Fibroblast of skin of right biceps (primary cell): Measurements from ENCODE around the gene N4BP2.
"Not testable (repeated sequence)": the region's sequence is repeated elsewhere in the genome, so short reads cannot be mapped to it uniquely, and the experiment has no call there.

ENCODE experiments used
- DNase-seq: peaks from one replicate; pipeline ENCODE4 v3.0.0-alpha.2; 2013

N4BP2 gene

GRCh38 chr4:40056716-40057585, at the start of gene N4BP2:
N4BP2 (plus strand) TSS chr4:40056850; CDS start chr4:40097341, 40,491 bp downstream.
- peak; percentile 84 for DNase-seq

DNA sequence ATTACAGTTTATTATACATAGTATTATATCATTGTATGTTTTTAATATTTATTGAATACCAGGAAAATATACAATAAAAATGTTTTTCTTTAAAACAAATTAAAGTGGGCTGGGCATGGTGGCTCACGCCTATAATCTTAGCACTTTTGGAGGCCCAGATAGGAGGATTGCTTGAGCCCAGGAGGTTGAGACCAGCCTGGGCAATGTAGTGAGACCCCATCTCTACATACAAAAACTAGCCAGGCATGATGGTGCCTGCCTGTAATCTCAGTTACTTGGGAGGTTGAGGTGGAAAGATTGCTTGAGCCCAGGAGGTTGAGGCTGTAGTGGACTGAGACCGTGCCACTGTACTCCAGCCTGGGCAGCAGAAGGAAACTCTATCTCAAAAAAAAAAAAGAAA, 40.6 kb upstream of the N4BP2 start:
- DNase-seq, result no peak

DNA sequence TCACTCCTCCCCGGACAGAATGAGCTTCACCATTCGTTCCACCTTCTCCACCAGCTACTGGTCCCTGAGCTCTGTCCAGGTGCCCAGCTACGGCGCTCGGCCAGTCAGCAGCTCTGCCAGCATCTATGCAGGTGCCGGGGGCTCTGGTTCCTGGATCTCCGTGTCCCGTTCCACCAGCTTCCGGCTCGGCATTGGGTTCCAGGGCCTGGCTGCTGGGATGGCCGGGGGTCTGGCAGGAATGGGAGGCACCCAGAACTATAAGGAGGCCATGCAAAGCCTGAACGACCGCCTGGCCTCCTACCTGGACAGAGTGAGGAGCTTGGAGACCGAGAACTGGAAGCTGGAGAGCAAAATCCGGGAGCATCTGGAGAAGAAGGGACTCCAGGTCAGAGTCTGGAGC, 36.4 kb upstream of the N4BP2 start:
- DNase-seq, result no peak

- not testable (repeated sequence) for DNase-seq
Measured at GRCh38 chr4:40021116-40021515, 35.5 kb upstream of the N4BP2 start.

GRCh38 chr4:40024049-40024448, 32.6 kb upstream of the N4BP2 start:
- not testable (repeated sequence) for DNase-seq

DNA sequence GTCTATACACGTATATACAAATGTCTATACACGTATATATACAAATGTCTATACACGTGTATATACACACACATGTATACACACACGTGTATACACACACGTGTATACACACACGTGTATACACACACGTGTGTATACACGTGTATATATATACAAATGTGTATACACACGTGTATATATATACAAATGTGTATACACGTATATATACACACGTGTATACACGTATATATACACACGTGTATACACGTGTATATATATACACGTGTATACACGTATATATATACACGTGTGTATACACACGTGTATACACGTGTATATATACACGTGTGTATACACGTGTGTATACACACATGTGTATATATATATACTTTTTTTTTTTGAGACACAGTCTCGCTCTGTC, 23.9 kb upstream of the N4BP2 start:
- DNase-seq, result no peak

DNA sequence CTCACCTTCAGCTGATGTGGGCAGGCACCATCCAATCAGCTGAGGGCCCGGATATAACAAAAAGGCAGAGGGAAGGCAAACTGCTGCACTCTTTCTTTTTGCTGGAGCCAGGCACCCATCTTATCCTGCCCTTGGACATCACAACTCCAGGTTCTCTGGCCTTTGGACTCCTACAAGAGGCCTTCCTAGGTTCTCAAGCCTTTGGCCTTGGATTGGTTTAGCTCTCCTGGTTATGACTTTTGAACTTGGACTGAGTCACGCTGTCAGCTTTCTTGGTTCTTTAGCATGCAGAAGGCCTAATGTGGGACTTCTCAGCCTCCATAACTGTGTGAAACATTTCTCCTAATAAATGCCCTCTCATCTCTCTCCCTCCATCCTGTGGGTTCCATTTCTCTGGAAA, 23.0 kb upstream of the N4BP2 start:
- DNase-seq, result no peak

DNA sequence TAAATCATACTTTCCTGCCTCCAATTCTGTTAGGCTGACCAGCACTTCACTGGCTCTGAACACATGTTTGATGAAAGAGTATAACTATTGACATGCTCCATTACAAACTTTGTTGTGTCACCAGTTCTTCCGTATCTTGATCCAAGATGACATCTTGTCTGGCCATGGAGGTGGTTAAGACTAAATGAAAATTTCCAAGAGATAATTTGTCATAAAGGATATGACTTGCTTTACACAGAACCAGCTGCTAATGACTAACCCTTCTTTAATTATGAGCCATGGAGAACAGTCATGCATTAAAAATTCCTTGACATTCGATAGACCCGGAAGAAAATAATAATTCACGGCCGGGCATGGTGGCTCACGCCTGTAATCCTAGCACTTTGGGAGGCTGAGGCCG, 17.7 kb upstream of the N4BP2 start:
- DNase-seq, result peak; percentile 69

DNA sequence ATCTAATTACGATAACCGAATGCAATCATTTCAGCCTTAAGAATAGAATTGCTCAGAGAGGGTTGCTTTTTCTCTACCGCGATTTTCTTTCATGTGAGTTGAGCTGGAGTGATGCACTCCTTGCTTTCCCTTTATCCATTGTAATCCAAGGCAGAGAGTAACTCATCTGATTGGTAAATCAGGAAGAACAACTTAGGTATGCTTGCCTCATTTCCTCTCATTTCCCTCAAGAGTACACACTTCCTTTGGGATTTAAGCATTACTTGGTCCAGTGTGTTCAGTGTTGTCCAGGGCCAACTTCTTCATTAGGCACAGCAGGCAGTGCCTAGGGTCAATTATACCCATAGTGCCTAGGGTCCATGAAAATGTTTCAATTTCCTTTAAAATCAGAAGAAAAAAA, 15.7 kb upstream of the N4BP2 start:
- no peak for DNase-seq

GRCh38 chr4:40043786-40044185, 12.9 kb upstream of the N4BP2 start:
- no peak for DNase-seq

GRCh38 chr4:40046311-40046980, 10.2 kb upstream of the N4BP2 start:
- peak; percentile 60 for DNase-seq

- no peak for DNase-seq
Measured at GRCh38 chr4:40053161-40053560, 3.5 kb upstream of the N4BP2 start.

GRCh38 chr4:40055511-40055862, 1.2 kb upstream of the N4BP2 start:
- peak; percentile 64 for DNase-seq

GRCh38 chr4:40055863-40056715, 561 bp upstream of the N4BP2 start:
- DNase-seq, result peak; percentile 87

DNA sequence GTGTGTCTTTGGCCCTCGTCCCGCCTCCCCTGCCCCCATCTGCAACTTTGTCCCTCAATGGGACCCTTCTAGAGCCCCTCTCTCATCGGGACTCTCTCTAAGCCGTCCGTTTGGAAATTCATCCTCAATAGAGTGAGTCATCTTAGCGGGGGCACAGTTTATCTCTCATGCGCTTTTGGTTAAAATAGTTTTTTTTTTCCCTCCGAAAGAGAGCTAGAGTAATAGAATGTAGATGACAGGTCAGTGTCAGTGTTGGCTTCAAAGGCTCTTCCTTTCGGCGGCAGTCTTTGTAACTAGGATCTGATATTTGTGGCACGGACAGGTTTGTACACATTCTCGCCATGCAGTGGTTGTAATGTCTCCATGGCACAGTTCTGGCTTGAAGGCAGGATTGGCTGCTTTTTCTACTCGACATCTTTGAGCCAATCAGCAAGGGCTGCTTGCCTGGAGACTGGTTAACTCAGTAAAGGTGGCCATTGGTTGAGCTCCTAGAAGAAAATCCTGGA, 989 bp downstream of the N4BP2 start:
- DNase-seq, result peak; percentile 95

- DNase-seq, result no peak
Measured at GRCh38 chr4:40058121-40058520, 1.5 kb downstream of the N4BP2 start.

DNA sequence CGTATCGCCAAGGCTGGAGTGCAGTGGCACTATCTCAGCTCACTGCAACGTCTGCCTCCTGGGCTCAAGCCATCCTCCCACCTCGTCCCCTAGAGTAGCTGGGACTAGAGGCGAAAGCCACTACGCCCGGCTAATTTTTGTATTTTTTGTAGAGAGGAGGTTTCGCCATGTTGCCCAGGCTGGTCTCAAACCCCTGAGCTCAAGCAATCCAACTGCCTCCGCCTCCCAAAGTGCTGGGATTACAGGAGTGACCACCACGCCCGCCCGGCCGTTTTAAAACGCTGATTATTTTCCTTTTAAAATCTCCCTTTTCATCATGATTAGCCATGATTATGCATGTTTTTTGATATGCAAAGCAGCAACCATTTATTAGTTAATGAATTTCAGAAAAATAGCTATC, 2.2 kb downstream of the N4BP2 start:
- DNase-seq, result no peak

DNA sequence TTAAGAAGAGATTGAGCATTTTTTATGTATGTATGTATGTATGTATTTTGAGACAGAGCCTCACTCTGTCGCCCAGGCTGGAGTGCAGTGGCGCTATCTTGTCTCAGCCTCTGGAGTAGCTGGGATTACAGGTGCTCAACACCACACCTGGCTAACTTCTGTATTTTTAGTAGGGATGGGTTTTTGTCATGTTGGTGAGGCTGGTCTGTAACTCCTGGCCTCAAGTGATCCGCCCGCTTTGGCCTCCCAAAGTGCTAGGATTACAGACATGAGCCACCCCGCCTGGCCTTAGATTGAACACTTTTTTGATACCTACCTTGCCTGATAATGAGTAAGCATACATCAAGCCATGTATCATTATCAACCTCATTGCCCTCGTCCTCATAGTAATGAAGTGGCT, 2.7 kb downstream of the N4BP2 start:
- no peak for DNase-seq

GRCh38 chr4:40065010-40065409, 8.4 kb downstream of the N4BP2 start:
- no peak for DNase-seq

GRCh38 chr4:40066651-40067050, 10.0 kb downstream of the N4BP2 start:
- DNase-seq, result no peak

GRCh38 chr4:40070387-40070786, 13.7 kb downstream of the N4BP2 start:
- DNase-seq, result no peak

GRCh38 chr4:40086421-40086820, 29.8 kb downstream of the N4BP2 start:
- no peak for DNase-seq

DNA sequence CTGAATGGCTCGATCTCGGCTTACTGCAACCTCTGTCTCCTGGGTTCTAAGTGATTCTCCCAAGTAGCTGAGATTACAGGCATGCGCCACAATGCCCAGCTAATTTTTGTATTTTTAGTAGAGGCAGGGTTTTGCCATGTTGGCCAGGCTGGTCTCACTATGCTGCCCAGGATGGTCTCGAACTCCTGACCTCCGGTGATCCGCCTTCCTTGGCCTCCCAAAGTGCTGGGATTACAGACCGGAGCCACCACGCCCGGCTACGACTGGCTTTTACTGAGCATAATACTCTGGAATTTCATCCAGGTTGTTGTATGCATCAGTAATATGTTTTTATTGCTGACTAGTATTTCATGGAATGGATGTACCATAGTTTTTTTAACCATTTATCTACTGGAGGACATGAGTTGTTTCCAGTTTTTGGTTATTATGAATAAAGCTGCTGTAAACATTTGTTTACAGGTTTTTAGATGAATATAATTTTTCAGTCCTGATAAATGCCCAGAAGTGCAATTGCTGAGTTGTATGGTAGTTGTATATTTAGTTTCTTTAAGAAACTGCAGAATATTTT, 31.2 kb downstream of the N4BP2 start:
- peak; percentile 1 for DNase-seq
